ENCODE results near the gene HCRT. TPM values are rescaled to one million over a fixed set of nuclear protein-coding genes. Genes with fewer than 3 reads are reported as not detected.

The HCRT gene
- total and polyA plus RNA-seq, 2 of the 4 experiments (the other 2 are of a cell fraction), result not detected

DNA sequence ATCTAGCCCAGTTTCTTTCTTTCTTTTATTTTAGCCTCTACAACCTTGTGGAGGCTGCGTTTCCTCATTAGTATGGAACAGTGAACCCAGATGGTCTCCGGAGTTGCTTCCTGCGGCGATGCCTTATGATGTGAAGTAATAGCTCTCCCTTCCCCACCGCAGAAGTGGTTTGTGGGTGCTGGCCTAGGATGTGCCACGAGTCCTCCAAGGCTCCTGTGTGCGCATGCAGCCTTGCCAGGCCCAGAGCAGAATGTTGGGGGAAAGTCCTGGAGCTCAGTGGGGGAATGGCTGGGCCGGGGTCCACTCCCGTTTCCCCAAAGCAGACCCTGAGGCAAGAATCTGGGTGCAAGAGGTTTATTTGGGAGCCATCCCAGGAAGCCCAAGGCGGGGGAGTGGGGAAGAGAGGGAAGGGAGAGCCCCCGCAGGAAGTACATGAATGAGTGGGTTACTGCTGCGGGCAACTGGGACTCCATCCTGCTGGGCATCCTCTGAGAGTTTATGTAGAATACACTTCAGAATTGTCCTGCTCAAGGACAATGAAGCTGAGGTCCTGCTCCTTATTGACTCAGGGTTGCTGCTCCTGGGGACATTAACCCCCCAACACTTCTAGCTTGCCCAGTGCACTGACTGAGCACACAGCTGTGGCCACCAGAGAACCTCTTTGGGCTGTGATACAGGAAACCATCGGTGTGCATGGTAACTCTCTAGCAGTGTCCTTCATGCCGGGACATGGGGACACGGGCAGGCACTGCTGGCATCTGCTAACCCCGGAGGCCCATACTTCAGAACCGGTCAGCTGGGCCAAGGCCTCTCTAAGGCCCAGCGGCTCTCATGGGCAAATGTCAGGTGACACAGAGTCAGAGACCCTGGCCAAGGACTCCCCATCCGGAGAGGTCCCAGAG lies 3.7 kb upstream of the HCRT start:
- Histone ChIP-seq H3K4me2 (ENCODE audit: low read depth, low read length) (no peak overlapping the region), H3K79me1 (ENCODE audit: low read depth in 1 of 2, low read length in 2 of 2) (peaks cover 0 to 5% of the 10 kb centered on the region in 2 experiments; a peak in 1 of 4 replicates), H2AK5ac (ENCODE audit: low read depth, low read length) (no peak overlapping the region), H2AFZ (replicated peaks; ENCODE audit: low read length, poor library complexity) (peak overlapping the region; percentile 29), H3K14ac (replicated peaks; ENCODE audit: low read depth, low read length) (no peak overlapping the region), H3K4me3 (ENCODE audit: insufficient read depth, low read depth, low read length) (no peak overlapping the region), H3K27me3 (ENCODE audit: control insufficient read depth, insufficient read depth, low read length) (no peaks in the 10 kb centered on the region; the same call in 1 of the 2 replicates), H3K4ac (ENCODE audit: low read depth, low read length) (no peak overlapping the region), H4K20me1 (ENCODE audit: insufficient read depth, low read length) (no peaks in the 10 kb centered on the region), H4K91ac (ENCODE audit: insufficient read depth, low read depth, low read length) (no peak overlapping the region), H4K8ac (ENCODE audit: low read depth in 2 of 2, low read length in 2 of 2) (no peak overlapping the region), H2BK15ac (ENCODE audit: low read depth, low read length) (no peak overlapping the region), H2BK20ac (ENCODE audit: low read depth, low read length) (no peak overlapping the region), H3K9ac (ENCODE audit: low read depth, low read length) (no peak overlapping the region), H3K27ac (ENCODE audit: insufficient read depth, low read length) (no peak overlapping the region), H3K9me3 (ENCODE audit: control insufficient read depth, insufficient read depth, low read length) (no peaks in the 10 kb centered on the region), H3K23ac (ENCODE audit: low read depth, low read length) (no peak overlapping the region), H3K56ac (ENCODE audit: extremely low read depth, insufficient read depth, low read length) (no peak overlapping the region), H3K4me1 (ENCODE audit: control insufficient read depth, insufficient read depth, low read length) (peaks cover 3% of the 10 kb centered on the region; the same call in 1 of the 2 replicates), H2BK5ac (ENCODE audit: low read depth, low read length, poor library complexity, severe bottlenecking) (no peak overlapping the region), H2BK120ac (ENCODE audit: low read depth, low read length) (no peak overlapping the region), H3K18ac (ENCODE audit: low read depth, low read length) (no peak overlapping the region), H4K5ac (ENCODE audit: low read depth, low read length) (no peak overlapping the region), H2AK9ac (replicated peaks; ENCODE audit: low read depth, low read length, poor library complexity) (no peak overlapping the region), H3K36me3 (ENCODE audit: control insufficient read depth, insufficient read depth, low read length) (no peaks in the 10 kb centered on the region), H3K9me1 (ENCODE audit: insufficient read depth, low read length) (peaks cover 5% of the 10 kb centered on the region; the same call in 1 of the 2 replicates)
- WGBS, 2 experiments (ENCODE audit: extremely low coverage in 2 of 2, insufficient read length in 1 of 2), result 83% methylated on average over 11 of the region's 19 CpGs; no CpG with 5 or more reads in 1 of the 2 experiments
- intact Hi-C loops (cut with micrococcal nuclease), result no loop called here
- dilution Hi-C loops (cut with HindIII; ENCODE audit: low sequenced_read_pairs, unreplicated experiment), result no loop called here
- POLR2A ChIA-PET (ENCODE audit: unreplicated experiment), result no interaction called here
- TF ChIP-seq POLR2A (IDR thresholded peaks at IDR 0.05; ENCODE audit: low read depth, low read length) (no peak), MXI1 (IDR thresholded peaks at IDR 0.05; ENCODE audit: borderline replicate concordance, low read depth, low read length) (no peak), FOS (IDR thresholded peaks at IDR 0.05; ENCODE audit: low read depth, low read length) (no peak), MAZ (IDR thresholded peaks at IDR 0.05; ENCODE audit: borderline replicate concordance, low read depth, low read length) (no peak), MAFK (IDR thresholded peaks at IDR 0.05; ENCODE audit: low read depth, low read length) (no peak), RCOR1 (IDR thresholded peaks at IDR 0.05; ENCODE audit: insufficient replicate concordance, low read length) (no peak), RFX5 (IDR thresholded peaks at IDR 0.05; ENCODE audit: low read depth, low read length) (no peak), NFE2L2 (IDR thresholded peaks at IDR 0.05; ENCODE audit: low read depth, low read length) (no peak), CEBPB (IDR thresholded peaks at IDR 0.05; ENCODE audit: low read depth, low read length) (no peak), BHLHE40 (IDR thresholded peaks at IDR 0.05; ENCODE audit: low read depth, low read length) (no peak), RAD21 (IDR thresholded peaks at IDR 0.05; ENCODE audit: low read length) (no peak)
- TF ChIP-seq, protein P1, sequence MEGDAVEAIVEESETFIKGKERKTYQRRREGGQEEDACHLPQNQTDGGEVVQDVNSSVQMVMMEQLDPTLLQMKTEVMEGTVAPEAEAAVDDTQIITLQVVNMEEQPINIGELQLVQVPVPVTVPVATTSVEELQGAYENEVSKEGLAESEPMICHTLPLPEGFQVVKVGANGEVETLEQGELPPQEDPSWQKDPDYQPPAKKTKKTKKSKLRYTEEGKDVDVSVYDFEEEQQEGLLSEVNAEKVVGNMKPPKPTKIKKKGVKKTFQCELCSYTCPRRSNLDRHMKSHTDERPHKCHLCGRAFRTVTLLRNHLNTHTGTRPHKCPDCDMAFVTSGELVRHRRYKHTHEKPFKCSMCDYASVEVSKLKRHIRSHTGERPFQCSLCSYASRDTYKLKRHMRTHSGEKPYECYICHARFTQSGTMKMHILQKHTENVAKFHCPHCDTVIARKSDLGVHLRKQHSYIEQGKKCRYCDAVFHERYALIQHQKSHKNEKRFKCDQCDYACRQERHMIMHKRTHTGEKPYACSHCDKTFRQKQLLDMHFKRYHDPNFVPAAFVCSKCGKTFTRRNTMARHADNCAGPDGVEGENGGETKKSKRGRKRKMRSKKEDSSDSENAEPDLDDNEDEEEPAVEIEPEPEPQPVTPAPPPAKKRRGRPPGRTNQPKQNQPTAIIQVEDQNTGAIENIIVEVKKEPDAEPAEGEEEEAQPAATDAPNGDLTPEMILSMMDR (conservative IDR thresholded peaks at IDR 0.05; ENCODE audit: low read depth, low read length), result no peak
- in situ Hi-C loops (cut with MboI; ENCODE audit: low sequenced_read_pairs), result no loop called here
- no TSS peak for BruUV-seq (replicated peaks)
- no peak for ATAC-seq (ENCODE audit: low read depth)
- DNase-seq, result no peak
- CTCF ChIA-PET, result no interaction called here

Data from IMR-90 (cell line).